ENCODE data around the gene PPP2R2C. TPM values are rescaled to one million over a fixed set of nuclear protein-coding genes. Genes with fewer than 3 reads are reported as not detected.

The PPP2R2C gene
- total RNA-seq, 2 experiments from 2014 or later: not detected

DNA sequence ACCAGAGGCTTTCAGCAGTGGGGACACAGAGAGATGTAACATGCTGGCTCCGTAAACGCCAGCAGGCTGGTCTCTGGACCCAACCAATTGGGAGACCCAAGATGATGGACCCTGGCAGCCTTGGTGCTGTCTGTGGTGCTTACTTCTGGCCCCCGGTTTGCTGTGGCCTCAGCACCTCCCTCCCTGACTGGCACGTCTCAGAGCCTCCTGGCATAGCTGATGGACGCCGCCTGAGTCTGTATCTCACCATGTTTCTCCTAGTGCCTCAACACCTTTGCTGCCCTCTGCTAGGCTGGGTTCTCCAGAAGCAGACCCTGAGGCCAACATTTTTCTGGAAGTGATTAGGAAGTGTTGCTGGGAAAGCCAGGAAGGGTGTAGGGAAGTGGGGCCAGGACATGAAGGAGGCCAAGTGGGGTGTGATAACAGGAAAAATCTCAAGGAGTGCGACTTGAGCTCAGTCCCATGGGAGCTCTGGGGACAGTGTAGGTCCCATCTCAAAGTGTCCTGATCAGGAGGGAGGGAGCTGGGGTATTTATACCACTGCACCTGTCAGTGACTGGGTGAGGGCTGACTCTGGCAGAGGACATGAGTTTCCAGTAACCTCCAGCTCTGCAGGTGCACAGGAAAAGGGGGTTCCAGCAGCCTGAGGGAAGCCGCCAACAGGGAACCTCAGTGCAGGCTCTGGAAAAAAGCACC lies 31.8 kb downstream of the PPP2R2C start:
- DNase-seq: no peak
- CTCF ChIA-PET: no interaction called here
- no peaks in the 10 kb centered on the region for H3K36me3 Mint-ChIP-seq (ENCODE audit: low read depth)
- intact Hi-C loops (cut with micrococcal nuclease): no loop called here
- no peak overlapping the region for H3K27ac Mint-ChIP-seq
- H3K4me1 Mint-ChIP-seq (ENCODE audit: low read depth): no peaks in the 10 kb centered on the region
- peaks cover 5% of the 10 kb centered on the region for H3K27me3 Mint-ChIP-seq (ENCODE audit: low read depth)
- no peak overlapping the region for H3K4me3 Mint-ChIP-seq
- H3K9me3 Mint-ChIP-seq: no peaks in the 10 kb centered on the region

GRCh38 chr4:6439120-6439762 lies 33.2 kb downstream of the PPP2R2C start:
- no peak for DNase-seq
- no peak overlapping the region for H3K4me3 Mint-ChIP-seq
- no peaks in the 10 kb centered on the region for H3K36me3 Mint-ChIP-seq (ENCODE audit: low read depth)
- no peaks in the 10 kb centered on the region for H3K4me1 Mint-ChIP-seq (ENCODE audit: low read depth)
- CTCF ChIA-PET: no interaction called here
- peaks cover 5% of the 10 kb centered on the region for H3K27me3 Mint-ChIP-seq (ENCODE audit: low read depth)
- intact Hi-C loops (cut with micrococcal nuclease): no loop called here
- no peak overlapping the region for H3K27ac Mint-ChIP-seq
- peaks cover 5% of the 10 kb centered on the region for H3K9me3 Mint-ChIP-seq

DNA sequence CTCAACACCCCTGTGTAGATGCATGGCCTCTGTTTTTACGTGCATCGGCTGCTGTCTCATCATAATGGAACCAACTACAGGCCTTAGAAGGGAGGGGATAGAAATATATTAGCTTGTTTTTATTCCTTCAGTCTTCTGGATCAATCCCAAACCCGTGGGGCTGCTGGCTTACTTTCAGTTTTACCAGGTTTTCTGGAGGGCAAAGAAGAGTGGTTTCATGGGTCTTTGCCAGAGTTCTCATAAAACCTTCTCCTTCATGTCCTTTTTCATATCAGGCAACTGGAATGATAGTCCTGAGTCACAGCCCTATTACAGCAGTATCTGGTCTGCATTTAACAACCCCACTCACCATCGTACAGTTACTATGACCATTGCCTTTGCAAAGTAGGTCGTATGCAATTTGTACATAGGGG lies 34.6 kb downstream of the PPP2R2C start:
- no peaks in the 10 kb centered on the region for H3K4me1 Mint-ChIP-seq (ENCODE audit: low read depth)

DNA sequence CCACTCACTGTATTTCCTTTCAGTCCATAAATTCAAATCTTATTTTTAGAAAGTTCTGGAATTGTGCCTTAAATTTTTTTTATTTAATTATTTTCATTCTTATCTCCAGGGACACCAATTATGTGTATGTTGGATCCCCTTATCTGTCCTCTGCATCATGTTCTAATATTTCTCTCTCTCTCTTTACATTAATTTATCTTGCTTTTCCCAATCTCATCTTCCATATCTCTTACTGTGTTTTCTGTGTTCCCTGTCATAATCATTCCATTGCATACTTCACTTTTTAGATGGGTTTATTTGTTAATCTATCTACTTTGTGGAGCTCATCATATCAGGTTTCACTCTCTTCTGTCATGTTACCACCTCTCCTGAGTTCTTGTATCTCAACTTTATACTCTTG lies 37.4 kb downstream of the PPP2R2C start:
- DNase-seq: no peak
- Mint-ChIP-seq H3K27ac (no peak overlapping the region), H3K4me1 (ENCODE audit: low read depth) (no peaks in the 10 kb centered on the region), H3K4me3 (no peak overlapping the region), H3K36me3 (ENCODE audit: low read depth) (no peaks in the 10 kb centered on the region), H3K9me3 (peaks cover 6% of the 10 kb centered on the region), H3K27me3 (ENCODE audit: low read depth) (no peaks in the 10 kb centered on the region)
- CTCF ChIA-PET: no interaction called here
- intact Hi-C loops (cut with micrococcal nuclease): no loop called here

More for the DNA sequence above, 34.6 kb downstream of the PPP2R2C start:
- no peak for DNase-seq
- CTCF ChIA-PET: no interaction called here
- Mint-ChIP-seq H3K27me3 (ENCODE audit: low read depth) (peaks cover 5% of the 10 kb centered on the region), H3K27ac (no peak overlapping the region), H3K36me3 (ENCODE audit: low read depth) (no peaks in the 10 kb centered on the region), H3K4me3 (no peak overlapping the region), H3K9me3 (peaks cover 6% of the 10 kb centered on the region)
- intact Hi-C loops (cut with micrococcal nuclease): no loop called here

DNA sequence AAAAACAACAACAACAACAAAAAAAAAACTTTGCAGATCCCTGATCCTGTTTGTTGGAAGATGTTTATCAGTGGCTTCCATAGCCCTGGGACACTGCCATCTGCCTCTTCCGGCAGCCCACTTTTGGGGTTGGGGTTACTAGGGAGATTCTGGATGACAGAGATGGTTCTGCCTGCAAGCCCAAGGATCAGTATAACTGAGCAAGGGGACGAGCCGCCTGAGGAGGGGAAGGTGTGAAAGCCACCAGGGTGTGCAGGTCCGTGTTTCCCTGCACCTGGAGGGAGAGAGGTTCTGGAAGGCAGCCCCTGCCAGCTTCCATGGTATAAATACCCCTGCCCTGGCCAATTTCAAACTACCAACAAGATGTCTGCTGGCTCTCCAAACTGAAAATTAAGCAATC lies 41.5 kb downstream of the PPP2R2C start:
- Mint-ChIP-seq H3K27me3 (ENCODE audit: low read depth) (no peaks in the 10 kb centered on the region), H3K4me3 (no peak overlapping the region), H3K36me3 (ENCODE audit: low read depth) (no peaks in the 10 kb centered on the region), H3K27ac (no peak overlapping the region), H3K4me1 (ENCODE audit: low read depth) (no peaks in the 10 kb centered on the region), H3K9me3 (peaks cover 6% of the 10 kb centered on the region)
- intact Hi-C loops (cut with micrococcal nuclease): no loop called here
- no peak for DNase-seq
- CTCF ChIA-PET: interaction anchor here (0.7 kb wide), 1 partner anchor 116 kb away, joined by 3 read pairs; no protein-coding TSS in a partner anchor

- H3K36me3 Mint-ChIP-seq (ENCODE audit: low read depth): no peaks in the 10 kb centered on the region
- CTCF ChIA-PET: no interaction called here
- no peaks in the 10 kb centered on the region for H3K4me1 Mint-ChIP-seq (ENCODE audit: low read depth)
- intact Hi-C loops (cut with micrococcal nuclease): no loop called here
- no peaks in the 10 kb centered on the region for H3K9me3 Mint-ChIP-seq
- H3K27me3 Mint-ChIP-seq (ENCODE audit: low read depth): peaks cover 9% of the 10 kb centered on the region
- H3K4me3 Mint-ChIP-seq: no peak overlapping the region
- H3K27ac Mint-ChIP-seq: no peak overlapping the region
- no peak for DNase-seq
Observed at GRCh38 chr4:6427439-6428090, 44.8 kb downstream of the PPP2R2C start.

- H3K36me3 Mint-ChIP-seq (ENCODE audit: low read depth): no peaks in the 10 kb centered on the region
- CTCF ChIA-PET: no interaction called here
- no peak overlapping the region for H3K4me3 Mint-ChIP-seq
- intact Hi-C loops (cut with micrococcal nuclease): no loop called here
- H3K4me1 Mint-ChIP-seq (ENCODE audit: low read depth): no peaks in the 10 kb centered on the region
- no peak overlapping the region for H3K27ac Mint-ChIP-seq
- DNase-seq: no peak
- H3K9me3 Mint-ChIP-seq: no peaks in the 10 kb centered on the region
- peaks cover 9% of the 10 kb centered on the region for H3K27me3 Mint-ChIP-seq (ENCODE audit: low read depth)
Observed at GRCh38 chr4:6426571-6427438, 45.6 kb downstream of the PPP2R2C start.

DNA sequence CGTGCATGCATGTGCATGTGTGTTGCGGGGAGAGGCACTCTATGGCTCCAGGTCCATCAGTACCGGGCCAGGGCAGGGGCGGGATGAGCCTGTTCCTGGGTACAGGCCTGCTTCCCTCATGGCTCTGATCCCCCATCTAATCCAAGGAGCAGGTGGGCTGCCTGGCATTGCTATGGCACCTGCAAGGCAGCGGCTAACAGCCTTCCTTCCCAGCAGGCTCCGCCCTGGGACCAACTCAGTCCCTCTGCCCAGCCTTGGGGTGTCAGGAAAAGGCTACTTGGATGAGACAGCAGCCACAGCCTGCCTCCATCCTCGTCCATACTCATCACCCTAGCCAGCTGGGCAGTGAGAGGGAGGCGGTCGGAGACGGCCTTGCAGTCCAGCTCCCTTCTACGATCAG lies 46.5 kb downstream of the PPP2R2C start:
- Mint-ChIP-seq H3K9me3 (no peaks in the 10 kb centered on the region), H3K36me3 (ENCODE audit: low read depth) (no peaks in the 10 kb centered on the region), H3K27ac (no peak overlapping the region), H3K4me1 (ENCODE audit: low read depth) (no peaks in the 10 kb centered on the region), H3K27me3 (ENCODE audit: low read depth) (peaks cover 9% of the 10 kb centered on the region), H3K4me3 (no peak overlapping the region)
- CTCF ChIA-PET: no interaction called here
- intact Hi-C loops (cut with micrococcal nuclease): no loop called here
- no peak for DNase-seq

- Mint-ChIP-seq H3K9me3 (no peaks in the 10 kb centered on the region), H3K4me1 (ENCODE audit: low read depth) (no peaks in the 10 kb centered on the region), H3K27ac (no peak overlapping the region), H3K36me3 (ENCODE audit: low read depth) (no peaks in the 10 kb centered on the region), H3K27me3 (ENCODE audit: low read depth) (peaks cover 9% of the 10 kb centered on the region), H3K4me3 (no peak overlapping the region)
- DNase-seq: no peak
- CTCF ChIA-PET: no interaction called here
- intact Hi-C loops (cut with micrococcal nuclease): no loop called here
Observed at GRCh38 chr4:6425336-6425735, 47.1 kb downstream of the PPP2R2C start.

DNA sequence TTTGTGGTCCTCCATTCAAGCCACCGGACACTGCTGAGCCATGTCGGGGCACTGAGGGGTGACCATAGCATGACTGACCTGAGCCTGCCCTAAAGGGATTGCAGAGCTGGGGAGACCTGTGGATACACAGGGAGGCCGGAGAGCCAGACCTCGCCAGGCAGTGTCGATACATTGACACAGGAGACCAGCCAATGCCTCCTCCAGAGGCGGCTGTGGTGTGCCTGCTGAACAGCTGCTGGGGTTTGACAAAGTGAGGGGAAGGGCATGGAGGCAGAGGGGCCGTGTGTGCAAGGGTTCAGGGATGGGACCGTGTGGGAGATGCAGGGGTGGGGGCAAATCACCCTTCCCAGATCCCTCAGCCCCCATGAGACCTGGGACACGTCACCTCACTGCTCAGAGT lies 48.0 kb downstream of the PPP2R2C start:
- no peak overlapping the region for H3K27ac Mint-ChIP-seq
- no peaks in the 10 kb centered on the region for H3K36me3 Mint-ChIP-seq (ENCODE audit: low read depth)
- H3K4me1 Mint-ChIP-seq (ENCODE audit: low read depth): no peaks in the 10 kb centered on the region
- peaks cover 9% of the 10 kb centered on the region for H3K27me3 Mint-ChIP-seq (ENCODE audit: low read depth)
- H3K4me3 Mint-ChIP-seq: no peak overlapping the region
- no peaks in the 10 kb centered on the region for H3K9me3 Mint-ChIP-seq
- CTCF ChIA-PET: interaction anchor here (0.6 kb wide), 1 partner anchor 95 kb away, joined by 3 read pairs; no protein-coding TSS in a partner anchor
- no peak for DNase-seq
- intact Hi-C loops (cut with micrococcal nuclease): no loop called here

DNA sequence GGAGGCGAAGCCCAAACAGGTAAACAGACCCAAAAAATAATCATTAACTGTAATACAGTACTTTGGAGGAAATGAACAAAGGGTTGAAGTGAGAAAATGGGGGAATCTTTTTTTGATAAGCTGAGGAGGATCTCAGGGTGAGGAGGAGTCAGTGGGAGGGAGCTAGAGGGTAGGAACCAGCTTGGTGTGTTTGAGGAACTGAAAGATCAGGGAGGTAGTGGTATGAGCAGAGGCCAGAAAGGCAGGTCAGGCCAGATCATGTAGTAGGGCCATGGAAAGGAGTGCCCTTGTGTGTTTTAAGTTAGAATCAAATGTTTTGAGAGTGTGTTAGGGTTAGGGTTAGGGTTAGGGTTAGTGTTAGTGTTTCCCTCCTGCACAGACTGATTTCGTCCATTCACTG lies 48.8 kb downstream of the PPP2R2C start:
- no peaks in the 10 kb centered on the region for H3K9me3 Mint-ChIP-seq
- H3K27me3 Mint-ChIP-seq (ENCODE audit: low read depth): peaks cover 9% of the 10 kb centered on the region
- intact Hi-C loops (cut with micrococcal nuclease): no loop called here
- H3K4me1 Mint-ChIP-seq (ENCODE audit: low read depth): no peaks in the 10 kb centered on the region
- no peak overlapping the region for H3K4me3 Mint-ChIP-seq
- CTCF ChIA-PET: interaction anchor here (0.6 kb wide), 1 partner anchor 94 kb away, joined by 3 read pairs; no protein-coding TSS in a partner anchor
- H3K27ac Mint-ChIP-seq: no peak overlapping the region
- DNase-seq: no peak
- no peaks in the 10 kb centered on the region for H3K36me3 Mint-ChIP-seq (ENCODE audit: low read depth)

DNA sequence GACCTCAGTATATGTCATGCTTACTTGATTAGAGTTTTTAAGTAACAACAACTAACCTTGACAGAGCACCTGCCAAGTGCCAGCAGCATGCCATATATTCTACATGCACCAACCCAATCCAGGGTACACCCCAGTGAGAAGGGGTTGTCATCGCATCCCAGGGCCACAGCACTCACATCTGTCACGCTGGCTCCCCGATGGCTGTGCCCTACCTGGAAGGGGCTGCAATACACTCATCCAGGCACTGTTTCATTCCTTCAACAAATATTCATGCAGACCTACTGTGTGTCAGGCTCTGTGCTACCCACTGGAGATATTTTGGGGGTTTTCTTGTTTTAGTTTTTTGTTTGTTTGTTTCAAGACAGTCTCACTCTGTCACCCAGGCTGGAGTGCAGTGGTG lies 49.5 kb downstream of the PPP2R2C start:
- H3K27me3 Mint-ChIP-seq (ENCODE audit: low read depth): peaks cover 9% of the 10 kb centered on the region
- no peak overlapping the region for H3K4me3 Mint-ChIP-seq
- DNase-seq: no peak
- no peaks in the 10 kb centered on the region for H3K4me1 Mint-ChIP-seq (ENCODE audit: low read depth)
- H3K27ac Mint-ChIP-seq: no peak overlapping the region
- intact Hi-C loops (cut with micrococcal nuclease): no loop called here
- no peaks in the 10 kb centered on the region for H3K9me3 Mint-ChIP-seq
- CTCF ChIA-PET: no interaction called here
- H3K36me3 Mint-ChIP-seq (ENCODE audit: low read depth): no peaks in the 10 kb centered on the region

Measured in activated naive CD4-positive, alpha-beta T cell treated with anti-CD3 and anti-CD28 coated beads for 36 hours (primary cell).